Cardiac fibroblast (primary cell): ENCODE data around the gene ST8SIA3.

ENCODE experiments used
- DNase-seq, 2 donors: peaks; one replicate each; pipeline versions ENCODE4 v3.0.0 to v3.0.0-alpha.2; 2010; ENCODE audit warnings: low read depth in 2 of 2
- H3K4me3 ChIP-seq, 2 donors: replicated peaks in 1 of 2; 1 replicate in 1 of 2; 2 replicates in 1 of 2; pipeline ENCODE4 v1.5.1; 2011; ENCODE audit warnings: low read depth in 2 of 2, low read length in 2 of 2, mild to moderate bottlenecking in 2 of 2, moderate library complexity in 1 of 2
- CTCF ChIP-seq: IDR thresholded peaks from one replicate; pipeline ENCODE4 v1.5.1; 2011; ENCODE audit warnings: low read depth, mild to moderate bottlenecking, low read length, inconsistent platforms

The ST8SIA3 gene

GRCh38 chr18:57352271-57352701, at the start of gene ST8SIA3:
TSS of gene ST8SIA3 (plus strand) at chr18:57352557. CDS start at chr18:57352847, 290 bp downstream.
- TF ChIP-seq CTCF, result no peak
- no peak for DNase-seq
- H3K4me3 ChIP-seq, result no peak within 1 kb of the TSS

- TF ChIP-seq CTCF, result no peak
- no peak overlapping the region for H3K4me3 ChIP-seq
- no peak for DNase-seq
Measured at GRCh38 chr18:57311472-57311871, 40.9 kb upstream of the ST8SIA3 start.

DNA sequence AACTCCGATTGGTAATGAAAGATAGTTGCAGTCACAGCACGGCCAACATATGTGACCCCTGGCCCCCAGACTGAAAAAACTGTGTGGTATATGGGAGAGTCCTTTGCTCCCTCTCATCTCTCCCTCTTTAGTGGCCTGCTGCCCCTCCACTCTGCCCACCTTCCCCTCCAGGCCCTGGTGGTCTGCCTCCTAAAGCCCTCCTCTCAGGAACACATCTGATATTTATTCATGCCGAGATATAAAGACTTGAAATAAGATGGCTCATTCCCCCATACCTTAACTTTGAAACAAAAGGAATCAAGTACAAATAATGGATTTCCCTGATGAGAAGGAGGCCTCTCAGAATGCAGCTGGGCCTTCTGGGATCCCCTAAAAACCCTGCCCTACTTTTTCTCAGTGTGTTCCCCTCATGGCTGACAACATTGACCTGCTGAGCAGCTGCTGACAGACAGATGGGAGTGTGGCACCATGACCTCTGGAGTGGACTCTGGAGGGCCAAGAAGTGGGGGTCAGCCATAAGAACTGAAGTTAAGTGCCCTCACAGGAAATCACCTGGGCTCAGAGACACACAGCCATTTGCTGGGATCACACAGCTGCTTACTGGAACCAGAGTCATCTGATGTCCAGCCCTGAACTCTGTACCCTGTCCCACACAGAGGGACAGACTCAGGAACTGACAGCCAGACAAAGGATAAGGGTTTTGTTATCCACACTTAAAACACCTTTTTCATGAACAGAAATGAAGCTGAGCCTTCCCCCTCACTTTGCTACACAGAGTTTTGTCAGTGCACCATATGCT, 39.8 kb upstream of the ST8SIA3 start:
- no peak for DNase-seq
- no peak for TF ChIP-seq CTCF
- H3K4me3 ChIP-seq, result no peak overlapping the region

GRCh38 chr18:57320603-57321002, 31.8 kb upstream of the ST8SIA3 start:
- no peak overlapping the region for H3K4me3 ChIP-seq
- no peak for DNase-seq
- no peak for TF ChIP-seq CTCF

GRCh38 chr18:57325491-57326166, 26.7 kb upstream of the ST8SIA3 start:
- TF ChIP-seq CTCF, result no peak
- no peak overlapping the region for H3K4me3 ChIP-seq
- no peak for DNase-seq

- DNase-seq, result no peak
- no peak for TF ChIP-seq CTCF
- H3K4me3 ChIP-seq, result no peak overlapping the region
Measured at GRCh38 chr18:57326718-57327323, 25.5 kb upstream of the ST8SIA3 start.
